Measurements from ENCODE around the gene ALDH1A2.
"Not testable (repeated sequence)": the region's sequence is repeated elsewhere in the genome, so short reads cannot be mapped to it uniquely, and the experiment has no call there.

ALDH1A2 gene

DNA sequence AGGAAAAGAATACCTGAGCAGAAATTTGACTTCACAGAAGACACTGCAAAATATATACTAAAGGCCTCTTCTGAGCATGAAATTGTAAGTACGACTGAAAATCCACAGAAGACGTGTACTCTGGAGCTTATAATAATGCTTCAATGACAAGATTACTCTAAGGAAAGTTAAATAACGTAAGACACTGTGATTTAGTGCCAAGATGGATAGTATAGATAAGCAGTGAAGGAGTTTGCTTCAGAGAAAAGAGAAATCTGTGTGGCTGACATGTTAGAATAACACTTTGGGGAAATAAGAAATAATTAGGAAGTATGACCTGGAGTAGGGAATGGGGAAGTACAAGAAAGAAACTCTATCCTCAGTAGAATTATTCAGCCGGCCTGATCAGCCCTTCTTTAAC is 28.9 kb downstream of the ALDH1A2 start:
- Histone ChIP-seq H3K4ac (ENCODE audit: low read depth, low read length) (no peak overlapping the region), H2AK5ac (ENCODE audit: low read length) (no peak overlapping the region), H3K36me3 (ENCODE audit: control insufficient read depth in 1 of 2, insufficient read depth in 2 of 2, low read length in 2 of 2) (no peaks in the 10 kb centered on the region), H3K79me1 (ENCODE audit: low read length) (no peaks in the 10 kb centered on the region), H3K4me1 (ENCODE audit: control insufficient read depth in 1 of 2, insufficient read depth in 2 of 2, low read length in 2 of 2) (no peaks in the 10 kb centered on the region), H2BK5ac (ENCODE audit: low read depth, low read length, poor library complexity) (no peak overlapping the region), H3K4me3 (ENCODE audit: low read depth, low read length) (no peak overlapping the region), H2BK12ac (ENCODE audit: low read length) (no peak overlapping the region), H3K27me3 (ENCODE audit: insufficient read depth, low read length) (no peaks in the 10 kb centered on the region), H3K14ac (ENCODE audit: low read length) (no peak overlapping the region), H3K27ac (ENCODE audit: low read depth, low read length) (no peak overlapping the region), H4K12ac (ENCODE audit: low read depth, low read length) (no peak overlapping the region), H2BK120ac (ENCODE audit: insufficient read depth, low read length, poor library complexity) (no peak overlapping the region), H3K79me2 (ENCODE audit: control insufficient read depth, insufficient read depth, low read length, poor library complexity) (no peaks in the 10 kb centered on the region), H2AFZ (ENCODE audit: insufficient read depth, low read length, poor library complexity) (no peak overlapping the region), H4K91ac (ENCODE audit: low read depth, low read length) (no peak overlapping the region), H3K23ac (ENCODE audit: low read length) (no peak overlapping the region), H4K8ac (ENCODE audit: low read depth, low read length) (no peak overlapping the region), H3K9ac (ENCODE audit: low read length) (no peak overlapping the region), H3K9me3 (ENCODE audit: insufficient read depth, low read depth, low read length) (no peaks in the 10 kb centered on the region), H3K4me2 (ENCODE audit: low read length) (no peak overlapping the region), H3K18ac (ENCODE audit: low read length) (no peak overlapping the region)
- DNase-seq: no peak
- WGBS (ENCODE audit: extremely low coverage, insufficient coverage, insufficient read length): no CpG with 5 or more reads among the region's 4 CpGs

DNA sequence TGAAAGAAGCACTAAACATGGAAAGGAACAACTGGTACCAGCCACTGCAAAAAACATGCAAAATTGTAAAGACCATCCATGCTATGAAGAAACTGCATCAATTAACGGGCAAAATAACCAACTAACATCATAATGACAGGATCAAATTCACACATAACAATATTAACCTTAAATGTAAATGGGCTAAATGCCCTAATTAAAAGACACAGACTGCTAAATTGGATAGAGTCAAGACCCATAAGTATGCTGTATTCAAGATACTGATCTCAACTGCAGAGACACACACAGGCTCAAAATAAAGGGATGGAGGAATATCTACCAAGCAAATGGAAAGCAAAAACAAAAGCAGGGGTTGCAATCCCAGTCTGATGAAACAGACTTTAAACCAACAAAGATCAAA is 37.1 kb downstream of the ALDH1A2 start:
- DNase-seq; H3K79me2 ChIP-seq (ENCODE audit: control insufficient read depth, insufficient read depth, low read length, poor library complexity); H3K23ac ChIP-seq (ENCODE audit: low read length); H3K18ac ChIP-seq (ENCODE audit: low read length); H3K36me3 ChIP-seq (ENCODE audit: control insufficient read depth in 1 of 2, insufficient read depth in 2 of 2, low read length in 2 of 2); H2BK12ac ChIP-seq (ENCODE audit: low read length); H3K27me3 ChIP-seq (ENCODE audit: insufficient read depth, low read length); H4K91ac ChIP-seq (ENCODE audit: low read depth, low read length); H3K4me2 ChIP-seq (ENCODE audit: low read length); H4K8ac ChIP-seq (ENCODE audit: low read depth, low read length); H3K14ac ChIP-seq (ENCODE audit: low read length); H2BK120ac ChIP-seq (ENCODE audit: insufficient read depth, low read length, poor library complexity); H3K4me3 ChIP-seq (ENCODE audit: low read depth, low read length); H3K4me1 ChIP-seq (ENCODE audit: control insufficient read depth in 1 of 2, insufficient read depth in 2 of 2, low read length in 2 of 2); H3K9ac ChIP-seq (ENCODE audit: low read length); H3K79me1 ChIP-seq (ENCODE audit: low read length); H2AFZ ChIP-seq (ENCODE audit: insufficient read depth, low read length, poor library complexity); H3K4ac ChIP-seq (ENCODE audit: low read depth, low read length); H3K27ac ChIP-seq (ENCODE audit: low read depth, low read length); H2BK5ac ChIP-seq (ENCODE audit: low read depth, low read length, poor library complexity); H2AK5ac ChIP-seq (ENCODE audit: low read length); H4K12ac ChIP-seq (ENCODE audit: low read depth, low read length): not testable (repeated sequence)
- no CpG with 5 or more reads among the region's 1 CpG for WGBS (ENCODE audit: extremely low coverage, insufficient coverage, insufficient read length)
- H3K9me3 ChIP-seq (ENCODE audit: insufficient read depth, low read depth, low read length): peaks cover 11% of the 10 kb centered on the region

DNA sequence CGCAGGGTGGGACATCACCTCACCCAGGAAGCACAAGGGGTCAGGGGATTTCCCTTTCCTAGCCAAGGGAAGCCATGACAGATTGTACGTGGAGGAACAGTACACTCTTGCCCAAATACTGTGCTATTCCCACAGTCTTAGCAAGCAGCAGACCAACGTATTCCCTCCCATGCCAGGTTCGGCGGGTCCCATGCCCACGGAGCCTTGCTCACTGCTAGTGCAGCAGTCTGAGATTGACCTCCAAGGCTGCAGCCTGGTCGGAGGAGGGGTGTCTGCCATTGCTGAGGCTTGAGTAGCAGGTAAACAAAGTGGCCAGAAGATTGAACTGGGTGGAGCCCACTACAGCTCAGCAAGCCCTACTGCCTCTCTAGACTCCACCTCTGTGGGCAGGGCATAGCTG is 39.0 kb downstream of the ALDH1A2 start:
- no peak overlapping the region for H3K4me2 ChIP-seq (ENCODE audit: low read length)
- H2BK120ac ChIP-seq (ENCODE audit: insufficient read depth, low read length, poor library complexity): no peak overlapping the region
- no peak overlapping the region for H3K27ac ChIP-seq (ENCODE audit: low read depth, low read length)
- no peak overlapping the region for H2BK12ac ChIP-seq (ENCODE audit: low read length)
- no CpG with 5 or more reads among the region's 7 CpGs for WGBS (ENCODE audit: extremely low coverage, insufficient coverage, insufficient read length)
- H3K27me3 ChIP-seq (ENCODE audit: insufficient read depth, low read length): no peaks in the 10 kb centered on the region
- H4K8ac ChIP-seq (ENCODE audit: low read depth, low read length): no peak overlapping the region
- peaks cover 0 to 3% of the 10 kb centered on the region in 2 experiments for H3K36me3 ChIP-seq (ENCODE audit: control insufficient read depth in 1 of 2, insufficient read depth in 2 of 2, low read length in 2 of 2)
- H3K4me1 ChIP-seq (ENCODE audit: control insufficient read depth in 1 of 2, insufficient read depth in 2 of 2, low read length in 2 of 2): no peaks in the 10 kb centered on the region
- H3K18ac ChIP-seq (ENCODE audit: low read length): no peak overlapping the region
- H2AFZ ChIP-seq (ENCODE audit: insufficient read depth, low read length, poor library complexity): no peak overlapping the region
- no peak for DNase-seq
- H3K4ac ChIP-seq (ENCODE audit: low read depth, low read length): no peak overlapping the region
- H4K91ac ChIP-seq (ENCODE audit: low read depth, low read length): no peak overlapping the region
- no peak overlapping the region for H4K12ac ChIP-seq (ENCODE audit: low read depth, low read length)
- no peak overlapping the region for H2BK5ac ChIP-seq (ENCODE audit: low read depth, low read length, poor library complexity)
- H3K9me3 ChIP-seq (ENCODE audit: insufficient read depth, low read depth, low read length): peaks cover 15% of the 10 kb centered on the region
- no peaks in the 10 kb centered on the region for H3K79me2 ChIP-seq (ENCODE audit: control insufficient read depth, insufficient read depth, low read length, poor library complexity)
- H3K4me3 ChIP-seq (ENCODE audit: low read depth, low read length): no peak overlapping the region
- H2AK5ac ChIP-seq (ENCODE audit: low read length): no peak overlapping the region
- no peak overlapping the region for H3K9ac ChIP-seq (ENCODE audit: low read length)
- H3K23ac ChIP-seq (ENCODE audit: low read length): no peak overlapping the region
- H3K79me1 ChIP-seq (ENCODE audit: low read length): no peaks in the 10 kb centered on the region
- H3K14ac ChIP-seq (ENCODE audit: low read length): no peak overlapping the region

- H3K9ac ChIP-seq (ENCODE audit: low read length): no peak overlapping the region
- H3K79me1 ChIP-seq (ENCODE audit: low read length): no peaks in the 10 kb centered on the region
- DNase-seq: no peak
- peaks cover 0 to 3% of the 10 kb centered on the region in 2 experiments for H3K36me3 ChIP-seq (ENCODE audit: control insufficient read depth in 1 of 2, insufficient read depth in 2 of 2, low read length in 2 of 2)
- no peak overlapping the region for H3K4me2 ChIP-seq (ENCODE audit: low read length)
- no CpG with 5 or more reads among the region's 1 CpG for WGBS (ENCODE audit: extremely low coverage, insufficient coverage, insufficient read length)
- H2BK12ac ChIP-seq (ENCODE audit: low read length): no peak overlapping the region
- H2AK5ac ChIP-seq (ENCODE audit: low read length): no peak overlapping the region
- no peak overlapping the region for H3K4me3 ChIP-seq (ENCODE audit: low read depth, low read length)
- no peak overlapping the region for H3K18ac ChIP-seq (ENCODE audit: low read length)
- no peak overlapping the region for H4K8ac ChIP-seq (ENCODE audit: low read depth, low read length)
- H4K12ac ChIP-seq (ENCODE audit: low read depth, low read length): no peak overlapping the region
- H3K79me2 ChIP-seq (ENCODE audit: control insufficient read depth, insufficient read depth, low read length, poor library complexity): no peaks in the 10 kb centered on the region
- no peak overlapping the region for H3K27ac ChIP-seq (ENCODE audit: low read depth, low read length)
- H3K4ac ChIP-seq (ENCODE audit: low read depth, low read length): no peak overlapping the region
- no peaks in the 10 kb centered on the region for H3K4me1 ChIP-seq (ENCODE audit: control insufficient read depth in 1 of 2, insufficient read depth in 2 of 2, low read length in 2 of 2)
- H4K91ac ChIP-seq (ENCODE audit: low read depth, low read length): no peak overlapping the region
- no peak overlapping the region for H3K14ac ChIP-seq (ENCODE audit: low read length)
- H3K9me3 ChIP-seq (ENCODE audit: insufficient read depth, low read depth, low read length): peaks cover 15% of the 10 kb centered on the region
- H3K27me3 ChIP-seq (ENCODE audit: insufficient read depth, low read length): no peaks in the 10 kb centered on the region
- H2BK5ac ChIP-seq (ENCODE audit: low read depth, low read length, poor library complexity): no peak overlapping the region
- no peak overlapping the region for H3K23ac ChIP-seq (ENCODE audit: low read length)
- H2BK120ac ChIP-seq (ENCODE audit: insufficient read depth, low read length, poor library complexity): no peak overlapping the region
- H2AFZ ChIP-seq (ENCODE audit: insufficient read depth, low read length, poor library complexity): no peak overlapping the region
These were observed 39.5 kb downstream of the ALDH1A2 start for GRCh38 chr15:58026051-58026450.
